Endothelial cell of umbilical vein (primary cell): ENCODE data around the gene DUSP16. TPM values are rescaled to one million over a fixed set of nuclear protein-coding genes. Genes with fewer than 3 reads are reported as not detected.

ENCODE experiments used
- BruUV-seq: library from RNA; stranded (reverse); fragments of 400-500 nt; replicated peaks from 2 replicates; lab custom pipeline; 2021; lab: Mats Ljungman, UMichigan
- CTCF ChIA-PET: fragments of 300-600, 350-600 bp; sonication (Branson Sonifier 250); formaldehyde crosslinking; loops from one replicate; lab custom pipeline; 2021; ENCODE audit warnings: antibody characterized with exemption, inconsistent platforms; lab: Charles Lee
- POLR2A ChIA-PET: fragments of 300-600, 350-600 bp; sonication (Branson Sonifier 250); formaldehyde crosslinking; loops from one replicate; lab custom pipeline; 2021; ENCODE audit warnings: antibody characterized with exemption, inconsistent platforms; lab: Charles Lee
- DNase-seq: peaks from one replicate; pipeline ENCODE4 v3.0.0-alpha.2; 2011; ENCODE audit warnings: low read depth, low spot score
- FAIRE-seq: peaks from 2 replicates; lab custom pipeline; 2011; peaks lifted over from hg19 to GRCh38; lab: Jason Lieb, UNC
- H2AFZ ChIP-seq: 2 replicates; pipeline ENCODE4 v1.6.0; 2012; ENCODE audit warnings: low read depth, low read length, control low read depth, inconsistent platforms
- H3K27ac ChIP-seq: 2 replicates; pipeline ENCODE4 v1.5.1; 2011; ENCODE audit warnings: low read depth, mild to moderate bottlenecking, control low read depth, low read length, moderate library complexity; ENCODE audit not compliant: insufficient read depth
- H3K27me3 ChIP-seq, 2 experiments: 2 replicates each; pipeline versions ENCODE4 v1.6.0 to v1.6.1; 2011; ENCODE audit warnings: low read length in 2 of 2, mixed read lengths in 1 of 2; ENCODE audit not compliant: control insufficient read depth in 2 of 2, insufficient read depth in 2 of 2
- H3K36me3 ChIP-seq, 2 experiments: 2 replicates in 1 of 2; 3 replicates in 1 of 2; pipeline ENCODE4 v1.5.1; 2011; ENCODE audit warnings: low read length in 2 of 2, mild to moderate bottlenecking in 1 of 2, moderate library complexity in 1 of 2; ENCODE audit not compliant: control insufficient read depth in 2 of 2, insufficient read depth in 2 of 2; ENCODE audit errors: extremely low read depth in 1 of 2
- H3K4me1 ChIP-seq: 3 replicates; pipeline ENCODE4 v1.5.1; 2011; ENCODE audit warnings: mild to moderate bottlenecking, low read length; ENCODE audit not compliant: control insufficient read depth, insufficient read depth; ENCODE audit errors: extremely low read depth
- H3K4me2 ChIP-seq: 2 replicates; pipeline ENCODE4 v1.6.1; 2011; ENCODE audit warnings: low read length, control low read depth, mixed read lengths; ENCODE audit not compliant: insufficient read depth
- H3K4me3 ChIP-seq, 3 experiments: fragments of 200-600 bp in 1 of 3; sonication (generic), shearing (Covaris generic) in 1 of 3; replicated peaks in 1 of 3; 2 replicates each; pipeline ENCODE4 v1.5.1; 2011 to 2016; ENCODE audit warnings: control low read depth in 3 of 3, low read length in 3 of 3, mild to moderate bottlenecking in 2 of 3, inconsistent platforms in 1 of 3, low read depth in 1 of 3, moderate library complexity in 1 of 3; ENCODE audit not compliant: insufficient read depth in 1 of 3
- H3K79me2 ChIP-seq: 2 replicates; pipeline ENCODE4 v1.6.0; 2012; ENCODE audit warnings: low read length, inconsistent platforms; ENCODE audit not compliant: control insufficient read depth, insufficient read depth
- H3K9ac ChIP-seq: replicated peaks from 2 replicates; pipeline ENCODE3; 2011; ENCODE audit warnings: low read length, control low read depth; ENCODE audit not compliant: insufficient read depth; ENCODE audit errors: extremely low read depth
- H3K9me1 ChIP-seq: replicated peaks from 3 replicates; pipeline ENCODE4 v1.6.0; 2011; ENCODE audit warnings: mild to moderate bottlenecking, low read length; ENCODE audit not compliant: control insufficient read depth, insufficient read depth; ENCODE audit errors: extremely low read depth
- H3K9me3 ChIP-seq: replicated peaks from 2 replicates; pipeline ENCODE4 v1.5.1; 2012; ENCODE audit warnings: low read length, inconsistent platforms; ENCODE audit not compliant: control insufficient read depth, insufficient read depth
- H4K20me1 ChIP-seq: replicated peaks from 2 replicates; pipeline ENCODE3; 2011; ENCODE audit warnings: mild to moderate bottlenecking, low read length; ENCODE audit not compliant: control insufficient read depth, insufficient read depth; ENCODE audit errors: extremely low read depth
- EZH2 ChIP-seq: IDR thresholded peaks from 2 replicates; pipeline ENCODE4 v1.6.1; 2012; ENCODE audit warnings: borderline replicate concordance, low read depth, mild to moderate bottlenecking, moderate library complexity, low read length, inconsistent platforms; ENCODE audit not compliant: severe bottlenecking
- FOS ChIP-seq: IDR thresholded peaks from 2 replicates; pipeline ENCODE4 v1.6.1; 2011; ENCODE audit warnings: mild to moderate bottlenecking, low read length, moderate library complexity, borderline replicate concordance; ENCODE audit not compliant: insufficient read depth
- GATA2 ChIP-seq: IDR thresholded peaks from 2 replicates; pipeline ENCODE4 v1.7.0; 2011; ENCODE audit warnings: low read depth, mild to moderate bottlenecking, moderate library complexity, mixed read lengths, low read length; ENCODE audit not compliant: insufficient read length, insufficient read depth
- JUN ChIP-seq: IDR thresholded peaks from 2 replicates; pipeline ENCODE4 v1.6.1; 2011; ENCODE audit warnings: borderline replicate concordance, low read depth; ENCODE audit not compliant: insufficient read length, insufficient read depth
- MYC ChIP-seq: IDR thresholded peaks from one replicate; pipeline ENCODE4 v1.6.1; 2011; ENCODE audit warnings: mild to moderate bottlenecking, low read depth, low read length
- POLR2A ChIP-seq: IDR thresholded peaks from 2 replicates; pipeline ENCODE4 v1.6.1; 2012; ENCODE audit warnings: low read depth, mild to moderate bottlenecking, control low read depth, low read length
- POLR2AphosphoS5 ChIP-seq: IDR thresholded peaks from 2 replicates; pipeline ENCODE4 v1.6.1; 2012; ENCODE audit warnings: low read depth, mild to moderate bottlenecking, control low read depth, low read length, moderate library complexity; ENCODE audit not compliant: insufficient read depth
- dilution Hi-C: fragments of 300-500 bp; cut with MboI; formaldehyde crosslinking; loops from one replicate; pipeline ENCODE4 v1.15.0; 2019; ENCODE audit warnings: low sequenced_read_pairs; ENCODE audit not compliant: extremely low pct_ligation_motif_present
- intact Hi-C: fragments of 100-400 bp; cut with micrococcal nuclease; formaldehyde crosslinking; loops from one replicate; pipeline ENCODE4 v1.10.0; 2022
- polyA plus RNA-seq, 4 experiments: library from polyadenylated mRNA; depleted of rRNA in 3 of 4; stranded (reverse) in 3 of 4; unstranded in 1 of 4; fragments of >200 nt; gene quantifications; 2 replicates each; pipeline versions ENCODE4 v1.2.1 to v1.2.3, GENCODE V29; 2011 to 2012; ENCODE audit warnings: missing spikeins in 1 of 4
- total RNA-seq: library from RNA; stranded (reverse); gene quantifications from 2 replicates; pipeline ENCODE4 v1.2.3, GENCODE V29; 2021
- TF ChIP-seq, protein P1 (sequence below), 2 donors: IDR thresholded peaks; 1 replicate in 1 of 2; 2 replicates in 1 of 2; pipeline ENCODE4 v1.5.1; 2011; ENCODE audit warnings: low read length in 2 of 2, mild to moderate bottlenecking in 2 of 2, moderate library complexity in 2 of 2, control low read depth in 1 of 2, inconsistent platforms in 1 of 2, low read depth in 1 of 2; ENCODE audit not compliant: insufficient read depth in 1 of 2; ENCODE audit errors: extremely low read depth in 1 of 2
- TF ChIP-seq, protein P2 (sequence below): IDR thresholded peaks from 2 replicates; pipeline ENCODE4 v1.6.1; 2011; ENCODE audit not compliant: insufficient read depth, insufficient read length

DUSP16 gene
- total and polyA plus RNA-seq, 2 donors (not counting 3 experiments of a cell fraction or from before 2014, with no cell fraction given), result 7.4 to 19.5 TPM

DNA sequence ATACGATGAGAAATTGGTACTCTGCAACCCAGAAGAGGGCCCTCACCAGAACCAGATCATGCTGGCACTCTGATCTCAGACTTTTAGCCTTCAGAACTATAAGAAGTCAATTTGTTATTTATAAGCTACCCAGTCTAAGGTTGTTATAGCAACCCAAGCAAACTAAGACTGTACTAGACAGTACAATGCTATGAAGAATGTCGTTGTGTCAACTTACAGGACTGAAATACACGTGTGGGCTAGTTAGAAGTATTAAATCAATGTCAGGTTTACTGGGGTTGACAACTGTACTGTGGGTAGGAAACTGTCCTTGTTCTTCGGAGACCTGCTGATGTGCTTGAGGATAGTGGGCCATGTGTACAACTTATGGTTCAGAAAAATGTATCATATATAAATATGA, 19.7 kb downstream of the DUSP16 start:
- TF ChIP-seq MYC (no peak), FOS (no peak), POLR2AphosphoS5 (no peak), EZH2 (no peak), POLR2A (no peak), GATA2 (no peak), JUN (no peak)
- TF ChIP-seq, protein P1, sequence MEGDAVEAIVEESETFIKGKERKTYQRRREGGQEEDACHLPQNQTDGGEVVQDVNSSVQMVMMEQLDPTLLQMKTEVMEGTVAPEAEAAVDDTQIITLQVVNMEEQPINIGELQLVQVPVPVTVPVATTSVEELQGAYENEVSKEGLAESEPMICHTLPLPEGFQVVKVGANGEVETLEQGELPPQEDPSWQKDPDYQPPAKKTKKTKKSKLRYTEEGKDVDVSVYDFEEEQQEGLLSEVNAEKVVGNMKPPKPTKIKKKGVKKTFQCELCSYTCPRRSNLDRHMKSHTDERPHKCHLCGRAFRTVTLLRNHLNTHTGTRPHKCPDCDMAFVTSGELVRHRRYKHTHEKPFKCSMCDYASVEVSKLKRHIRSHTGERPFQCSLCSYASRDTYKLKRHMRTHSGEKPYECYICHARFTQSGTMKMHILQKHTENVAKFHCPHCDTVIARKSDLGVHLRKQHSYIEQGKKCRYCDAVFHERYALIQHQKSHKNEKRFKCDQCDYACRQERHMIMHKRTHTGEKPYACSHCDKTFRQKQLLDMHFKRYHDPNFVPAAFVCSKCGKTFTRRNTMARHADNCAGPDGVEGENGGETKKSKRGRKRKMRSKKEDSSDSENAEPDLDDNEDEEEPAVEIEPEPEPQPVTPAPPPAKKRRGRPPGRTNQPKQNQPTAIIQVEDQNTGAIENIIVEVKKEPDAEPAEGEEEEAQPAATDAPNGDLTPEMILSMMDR (IDR thresholded peaks at IDR 0.05; ENCODE audit: extremely low read depth in 1 of 2, insufficient read depth in 1 of 2, low read depth in 1 of 2, low read length in 2 of 2), result no peak
- TF ChIP-seq, protein P2, sequence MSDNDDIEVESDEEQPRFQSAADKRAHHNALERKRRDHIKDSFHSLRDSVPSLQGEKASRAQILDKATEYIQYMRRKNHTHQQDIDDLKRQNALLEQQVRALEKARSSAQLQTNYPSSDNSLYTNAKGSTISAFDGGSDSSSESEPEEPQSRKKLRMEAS, result no peak
- BruUV-seq, result no TSS peak
- Histone ChIP-seq H3K9ac (no peak overlapping the region), H3K9me1 (peaks cover 7% of the 10 kb centered on the region), H3K27ac (no peak overlapping the region), H3K4me1 (no peaks in the 10 kb centered on the region), H4K20me1 (peaks cover 2% of the 10 kb centered on the region), H3K27me3 (no peaks in the 10 kb centered on the region), H3K4me3 (no peak overlapping the region), H3K79me2 (peaks cover 2% of the 10 kb centered on the region), H3K9me3 (no peaks in the 10 kb centered on the region), H2AFZ (no peak overlapping the region), H3K4me2 (no peak overlapping the region), H3K36me3 (no peaks in the 10 kb centered on the region)
- CTCF ChIA-PET, result interaction anchor here (1.2 kb wide), 1 partner anchor 20 kb away, joined by 4 read pairs; no protein-coding TSS in a partner anchor
- dilution Hi-C loops, result no loop called here
- intact Hi-C loops, result no loop called here
- FAIRE-seq (no peak), DNase-seq (no peak)
- POLR2A ChIA-PET, result no interaction called here
